ENCODE data around the gene RBMS1.

RBMS1 gene

DNA sequence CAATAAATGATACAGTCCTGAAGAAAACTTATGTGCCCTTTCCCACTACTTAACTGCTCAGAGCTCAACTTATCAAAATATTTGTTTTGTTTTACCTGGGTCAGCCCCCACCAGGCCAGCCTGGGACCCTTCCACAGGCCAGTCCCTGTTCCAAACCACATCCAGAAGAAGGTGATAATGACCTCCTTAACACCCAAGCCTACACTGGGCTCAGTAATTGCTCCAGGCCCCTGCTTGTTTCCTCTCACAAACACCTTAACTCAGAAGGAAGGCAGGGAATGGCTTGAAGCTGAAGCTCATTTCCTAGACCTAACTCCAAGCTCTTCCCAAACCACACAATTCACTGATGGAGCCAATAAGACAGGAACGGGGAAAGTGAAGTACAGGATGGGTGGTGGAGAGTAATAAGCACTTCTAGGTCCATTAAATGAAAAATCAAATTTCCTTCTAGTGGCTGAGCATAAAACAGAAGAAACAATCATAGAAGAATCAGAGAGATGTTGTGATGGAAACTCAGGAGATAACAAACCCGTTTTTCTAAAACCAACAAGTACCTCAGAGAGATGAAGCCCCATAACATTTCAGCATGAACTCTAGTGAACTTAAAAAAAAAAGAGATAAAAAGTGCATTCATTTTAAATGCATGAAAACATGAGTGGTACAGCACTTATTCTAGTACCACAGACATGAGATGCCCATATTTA, 160.1 kb downstream of the RBMS1 start:
- no peak for DNase-seq (ENCODE audit: low read depth in 2 of 2)

DNA sequence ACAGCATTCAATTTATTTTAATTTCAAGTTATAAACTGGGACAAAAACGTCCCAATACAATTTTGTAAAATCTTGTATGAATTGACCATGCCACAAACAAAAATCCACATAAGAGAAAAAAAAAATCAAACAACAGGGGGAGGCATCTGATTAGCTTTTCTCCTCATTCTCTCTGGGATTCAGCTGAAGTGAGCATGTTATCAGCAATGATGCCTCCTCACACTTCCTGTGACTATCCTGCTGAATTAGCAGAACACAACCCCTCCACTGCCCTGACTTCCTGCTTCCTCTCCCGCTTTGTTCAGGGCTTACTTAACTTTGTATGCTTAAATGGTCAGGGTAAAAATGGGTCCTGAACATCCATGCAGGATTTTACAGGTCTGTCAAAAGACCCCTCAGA, 161.3 kb downstream of the RBMS1 start:
- DNase-seq (ENCODE audit: low read depth in 2 of 2), result no peak

DNA sequence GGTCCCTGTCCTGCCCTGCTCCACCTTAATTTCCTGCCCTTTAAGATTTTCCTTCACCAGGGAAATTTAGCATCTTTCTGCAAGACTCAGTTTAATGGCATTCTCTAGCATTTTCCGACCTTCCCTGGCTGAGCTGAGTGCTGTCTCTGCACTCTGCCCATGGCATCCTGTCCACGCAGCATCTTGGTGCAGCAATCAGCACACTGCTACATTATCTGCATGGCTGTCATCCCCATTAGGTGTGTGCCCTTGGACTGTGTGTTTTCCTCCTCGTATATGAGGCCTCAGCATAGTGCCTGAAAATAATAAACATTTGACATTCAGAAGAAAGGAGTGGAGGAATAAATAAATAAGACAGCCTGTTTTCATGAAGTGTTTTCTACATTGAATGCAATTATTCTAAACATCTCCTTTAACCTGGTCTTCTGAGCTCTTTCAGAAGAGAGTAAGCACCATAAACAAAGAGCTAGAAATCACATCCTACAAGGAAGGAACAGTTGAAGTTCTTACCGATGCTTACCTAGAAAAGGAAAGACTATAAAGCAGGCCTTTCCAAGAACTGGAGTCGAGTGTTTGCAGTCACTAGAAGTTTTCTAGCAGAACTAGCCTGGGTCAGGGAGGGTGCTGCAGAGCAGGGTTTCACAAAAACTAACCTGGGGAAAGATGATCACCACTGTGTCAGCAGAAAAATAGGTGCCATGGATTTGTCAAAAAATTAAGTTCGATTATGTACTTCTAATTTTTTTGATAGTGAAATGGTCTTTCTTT, 162.2 kb downstream of the RBMS1 start:
- no peak for DNase-seq (ENCODE audit: low read depth in 2 of 2)

DNA sequence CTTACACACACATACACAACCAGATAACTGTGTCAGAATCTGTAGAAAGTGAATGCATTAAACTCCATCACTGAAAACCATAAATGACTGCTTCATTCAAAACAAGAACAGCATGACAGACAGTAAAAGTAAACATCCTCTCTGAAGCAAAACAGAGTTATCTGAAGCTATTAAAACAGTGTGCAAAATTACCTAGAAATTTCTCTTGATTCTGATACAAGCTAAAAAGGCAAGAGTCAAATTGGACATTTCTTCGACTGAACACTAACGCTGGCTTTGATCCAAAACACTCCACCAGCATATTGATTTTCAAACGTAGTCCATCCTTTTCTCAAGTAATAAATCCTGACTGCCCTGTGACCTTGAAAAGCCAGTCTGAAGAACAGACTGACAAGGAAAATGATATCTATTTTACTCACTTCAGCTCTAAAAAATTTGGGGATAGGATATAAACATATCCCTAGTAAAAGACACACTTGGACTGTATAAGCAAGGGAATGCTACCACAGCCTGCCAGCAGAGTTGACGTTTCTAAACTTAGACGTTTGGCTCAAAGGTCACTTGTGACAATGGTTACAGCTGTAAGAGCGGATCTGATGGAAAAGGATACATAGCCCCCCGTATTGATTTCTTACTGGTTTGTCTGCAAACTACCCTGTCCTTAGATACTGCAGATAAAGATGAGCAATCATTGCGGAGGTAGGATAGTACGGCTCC, 164.6 kb downstream of the RBMS1 start:
- DNase-seq (ENCODE audit: low read depth in 2 of 2), result no peak

DNA sequence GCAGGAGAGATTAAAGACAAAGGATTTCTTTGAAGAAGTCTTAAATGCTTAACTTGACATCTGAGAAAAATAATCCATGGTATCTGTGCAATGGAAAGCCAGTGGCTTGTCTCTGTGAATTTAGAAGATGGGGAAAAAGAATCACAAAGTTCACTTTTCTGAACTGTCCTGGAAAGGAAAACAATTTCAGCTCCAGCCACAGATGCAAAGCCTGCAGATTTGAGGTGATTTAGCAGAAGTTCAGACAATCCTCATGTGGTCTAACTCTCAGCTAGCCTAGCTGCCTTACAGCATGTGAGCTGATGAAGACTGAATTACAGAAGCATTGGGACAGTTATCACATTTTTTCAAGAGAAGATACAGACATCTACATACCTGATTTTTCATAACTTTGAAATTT, 166.8 kb downstream of the RBMS1 start:
- no peak for DNase-seq (ENCODE audit: low read depth in 2 of 2)

DNA sequence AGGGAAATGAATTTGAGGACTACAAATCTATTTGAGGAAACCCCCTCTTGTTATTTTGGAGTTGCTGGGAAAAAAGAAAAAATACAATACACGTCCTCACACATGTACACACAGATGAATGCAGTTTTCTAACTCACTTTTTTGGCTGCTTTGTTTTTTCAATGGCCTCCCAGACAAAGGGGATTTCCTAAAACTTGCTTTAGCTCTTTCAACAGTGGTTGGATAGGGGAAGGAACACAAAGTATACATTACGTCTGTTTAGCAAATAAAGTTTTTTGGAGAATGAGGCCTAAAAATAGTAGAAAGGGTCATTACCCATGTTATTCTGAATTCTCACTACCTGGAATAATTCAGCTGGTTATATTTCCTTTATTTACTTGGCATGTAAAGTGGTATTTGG, 168.2 kb downstream of the RBMS1 start:
- DNase-seq (ENCODE audit: low read depth in 2 of 2), result no peak

DNA sequence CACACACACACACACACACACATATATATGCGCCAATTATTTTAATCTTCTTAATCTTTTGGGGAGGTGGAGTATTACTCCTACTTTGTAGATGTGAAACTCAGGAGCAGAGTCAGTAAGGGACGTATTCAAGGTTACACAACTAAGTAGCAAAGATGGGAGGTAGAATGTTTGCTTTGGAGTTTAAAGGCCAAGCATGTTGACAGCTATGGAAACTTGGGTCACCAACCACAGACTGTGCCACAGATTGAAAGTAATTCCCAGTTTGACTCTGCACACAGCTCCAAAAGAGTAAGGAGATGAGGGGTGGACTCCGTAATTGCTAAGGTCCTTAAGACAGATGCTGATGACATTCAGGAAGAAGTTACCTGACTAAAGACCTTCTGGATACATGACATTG, 168.7 kb downstream of the RBMS1 start:
- DNase-seq (ENCODE audit: low read depth in 2 of 2), result no peak

DNA sequence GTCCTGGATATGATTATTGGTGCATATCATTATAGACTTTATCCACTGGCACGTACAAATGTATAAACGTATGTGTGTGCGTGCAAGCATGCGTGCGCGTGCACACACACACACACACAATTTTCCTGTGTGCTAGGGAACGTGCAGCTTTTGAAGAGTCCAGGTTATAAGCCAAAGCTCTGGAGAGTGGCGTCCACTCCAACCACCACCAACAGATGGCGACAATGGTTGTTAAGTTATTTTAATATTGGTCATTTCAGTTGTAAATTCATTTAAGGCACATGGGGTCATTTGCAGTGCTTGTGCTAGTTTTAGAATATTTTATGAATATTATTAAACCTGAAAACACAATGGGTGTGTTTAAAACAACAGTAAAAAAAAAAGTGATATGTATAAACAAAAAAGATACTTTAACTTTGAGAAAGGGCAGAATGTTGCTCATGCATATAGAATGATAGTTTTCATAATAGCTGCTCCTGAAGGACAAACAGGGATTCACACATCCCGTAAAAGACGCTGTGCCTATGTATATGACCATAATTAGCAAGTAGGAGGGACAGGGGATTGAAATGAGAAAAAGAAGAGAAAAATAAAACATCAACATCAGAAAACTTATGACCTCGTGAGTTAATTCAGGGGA, 169.3 kb downstream of the RBMS1 start:
- peak; percentile 28 for DNase-seq (ENCODE audit: low read depth in 2 of 2)

DNA sequence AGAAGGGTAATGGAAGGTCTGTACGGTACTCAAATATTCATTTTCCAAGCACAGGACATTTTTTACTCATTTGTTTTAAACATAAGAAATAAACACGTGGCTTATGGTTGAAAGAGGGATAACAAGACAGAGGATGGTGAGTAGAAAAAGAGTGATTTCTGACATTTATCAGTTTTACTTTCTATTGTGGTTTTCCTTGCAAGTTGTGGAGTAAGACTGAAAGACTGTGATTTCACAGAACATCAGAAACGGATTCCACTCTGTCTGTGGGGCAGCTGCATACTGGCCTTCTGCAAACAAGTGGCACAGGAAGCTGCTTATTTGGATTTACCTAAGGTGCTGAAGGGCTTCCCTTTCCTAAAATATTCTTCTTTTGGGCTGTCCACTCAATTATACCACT, 171.3 kb downstream of the RBMS1 start:
- no peak for DNase-seq (ENCODE audit: low read depth in 2 of 2)

DNA sequence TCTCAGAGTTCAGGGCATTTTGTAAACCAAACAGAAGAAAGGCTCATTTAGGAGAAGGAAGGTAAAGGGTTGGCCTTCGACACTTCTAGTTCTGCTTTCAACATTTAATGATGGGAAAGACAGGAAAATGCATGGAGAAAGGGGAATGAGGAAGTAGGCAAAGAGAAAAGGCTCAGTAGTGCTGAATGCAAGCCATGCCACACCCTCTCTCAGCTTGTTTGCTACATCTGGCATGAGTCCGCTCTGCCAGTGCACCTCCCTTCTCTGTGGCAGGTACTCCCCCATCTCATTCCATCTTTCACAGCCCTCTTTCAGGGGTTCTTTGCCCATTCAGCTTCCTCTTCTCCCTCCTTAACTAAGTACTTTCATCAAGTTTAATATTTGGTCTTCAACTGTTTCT, 172.6 kb downstream of the RBMS1 start:
- no peak for DNase-seq (ENCODE audit: low read depth in 2 of 2)

DNA sequence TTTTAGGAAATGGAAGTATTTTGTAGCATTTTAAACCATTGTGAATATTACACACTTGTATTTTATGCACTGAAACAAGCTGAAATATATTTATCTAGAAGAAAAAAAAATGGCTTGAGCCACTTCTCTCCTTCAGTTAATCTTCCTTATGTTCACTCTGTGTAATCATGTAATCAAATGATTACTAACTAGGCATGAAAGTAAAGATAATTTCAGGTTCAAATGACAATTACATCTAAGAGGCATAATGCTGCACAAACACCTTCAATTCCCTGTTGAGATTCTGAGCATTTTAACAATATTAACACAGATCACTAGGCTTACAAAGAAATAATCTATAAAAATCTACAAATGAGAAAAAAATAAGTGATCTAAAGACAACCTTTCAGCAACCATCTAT, 173.9 kb downstream of the RBMS1 start:
- no peak for DNase-seq (ENCODE audit: low read depth in 2 of 2)

DNA sequence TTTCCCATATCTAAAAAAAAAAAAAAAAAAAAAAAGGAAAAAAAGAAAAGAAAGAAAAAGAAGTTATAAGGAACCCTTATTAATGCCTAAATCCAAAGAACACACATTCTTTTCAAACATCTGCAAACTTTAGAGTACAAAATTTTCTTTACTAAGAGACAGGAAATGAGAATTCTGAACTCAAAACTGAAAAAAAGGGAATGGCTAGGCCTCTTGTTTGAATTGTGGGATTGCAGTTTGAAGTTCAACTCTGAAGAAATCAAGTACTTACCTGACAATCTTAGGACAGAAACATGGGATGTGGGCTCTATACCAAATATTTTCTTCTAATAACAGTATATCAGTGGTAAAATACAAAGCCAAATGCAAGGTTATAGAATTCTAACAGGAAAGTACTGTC, 175.4 kb downstream of the RBMS1 start:
- DNase-seq (ENCODE audit: low read depth in 2 of 2), result no peak

DNA sequence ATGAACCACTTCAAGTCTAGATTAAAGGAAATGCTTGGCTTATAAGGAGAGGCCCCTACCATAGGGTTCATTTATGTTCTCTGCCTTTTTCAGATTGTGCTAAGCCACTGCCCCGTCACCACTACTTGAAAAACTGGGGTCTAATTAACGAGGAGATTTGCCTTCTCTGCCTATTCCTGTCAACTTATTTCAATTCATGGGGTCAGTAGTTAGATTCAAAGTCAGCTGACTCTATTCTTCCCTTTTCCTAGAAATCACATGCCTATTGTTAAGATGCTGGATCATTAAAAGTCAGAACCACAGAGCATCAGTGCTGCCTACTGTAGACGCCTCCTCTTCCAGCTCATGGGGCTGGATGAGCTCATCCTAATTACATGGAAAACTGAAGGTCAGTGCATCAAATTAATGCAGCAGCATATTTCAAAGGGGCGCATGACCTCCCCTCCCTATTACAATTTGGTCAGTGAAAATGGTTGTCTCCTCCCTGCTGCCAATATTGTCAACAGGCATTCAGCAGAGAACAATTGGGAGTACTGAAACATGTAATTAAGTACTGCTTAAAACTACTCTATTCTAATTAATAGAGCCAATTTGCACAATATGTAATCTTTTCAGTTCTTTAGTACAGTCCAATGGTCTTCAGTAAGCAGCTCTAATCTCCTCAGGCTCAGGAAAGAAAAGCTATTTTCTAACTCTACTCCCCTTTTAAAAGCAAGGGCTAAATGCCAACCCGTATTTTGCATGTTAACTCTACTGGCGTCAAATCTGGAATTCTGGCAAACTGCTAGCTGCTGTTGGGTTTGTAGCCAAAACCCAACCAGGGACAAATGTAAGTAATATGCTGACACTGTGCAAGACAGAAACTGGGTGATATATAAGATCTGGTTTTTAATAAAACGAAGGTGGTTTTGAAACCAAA, 176.2 kb downstream of the RBMS1 start:
- DNase-seq (ENCODE audit: low read depth in 2 of 2), result no peak

DNA sequence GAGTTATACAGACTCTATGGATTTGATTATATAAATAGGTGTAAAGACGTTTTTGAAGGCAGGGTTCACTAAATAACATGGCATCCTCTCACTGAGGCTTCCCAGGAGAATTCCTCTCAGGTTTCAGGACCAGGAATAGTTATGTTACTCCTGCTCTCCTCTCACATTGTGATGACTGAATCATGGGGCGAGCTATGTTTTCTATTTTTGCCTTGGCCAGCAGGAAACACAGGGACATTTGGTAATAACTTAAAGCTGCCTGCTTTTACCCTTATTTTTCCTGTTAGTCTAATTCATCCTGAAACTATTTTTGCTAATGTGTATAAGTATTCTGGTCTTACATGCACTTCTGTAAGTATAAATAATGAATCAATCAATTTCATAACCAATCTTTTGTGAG, 178.3 kb downstream of the RBMS1 start:
- DNase-seq (ENCODE audit: low read depth in 2 of 2), result no peak

DNA sequence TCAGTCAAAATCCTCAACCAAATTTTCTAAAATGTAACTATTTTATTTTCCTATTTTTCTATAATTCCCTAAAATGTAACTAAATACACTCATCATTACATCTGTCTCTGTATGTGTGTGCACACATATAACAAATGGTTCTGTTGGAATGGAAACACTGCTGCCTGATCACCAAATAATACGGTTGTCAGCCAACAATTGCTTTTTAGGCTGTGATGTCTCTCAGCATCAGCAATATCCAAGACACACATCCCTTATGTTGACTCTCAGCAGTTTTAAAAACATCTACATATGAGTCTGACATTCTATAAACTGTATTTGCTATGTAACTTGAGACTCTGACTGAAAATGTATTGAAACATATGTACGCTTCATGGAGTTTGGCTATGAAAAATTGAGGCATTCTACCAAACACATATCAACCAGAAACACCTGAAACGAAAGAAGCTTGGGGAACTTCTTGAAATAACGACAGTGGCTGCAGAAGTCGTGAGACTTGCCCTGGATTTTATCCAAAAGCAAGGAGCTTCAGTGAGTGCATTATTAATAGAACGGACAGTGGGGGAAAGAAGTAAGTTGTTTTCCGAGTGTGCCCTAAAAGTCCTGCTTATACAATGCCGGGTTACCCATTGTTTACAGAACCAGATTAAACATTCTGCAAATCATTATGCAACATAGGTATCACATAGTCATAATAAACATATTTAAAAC, 183.3 kb downstream of the RBMS1 start:
- DNase-seq (ENCODE audit: low read depth in 2 of 2), result no peak

DNA sequence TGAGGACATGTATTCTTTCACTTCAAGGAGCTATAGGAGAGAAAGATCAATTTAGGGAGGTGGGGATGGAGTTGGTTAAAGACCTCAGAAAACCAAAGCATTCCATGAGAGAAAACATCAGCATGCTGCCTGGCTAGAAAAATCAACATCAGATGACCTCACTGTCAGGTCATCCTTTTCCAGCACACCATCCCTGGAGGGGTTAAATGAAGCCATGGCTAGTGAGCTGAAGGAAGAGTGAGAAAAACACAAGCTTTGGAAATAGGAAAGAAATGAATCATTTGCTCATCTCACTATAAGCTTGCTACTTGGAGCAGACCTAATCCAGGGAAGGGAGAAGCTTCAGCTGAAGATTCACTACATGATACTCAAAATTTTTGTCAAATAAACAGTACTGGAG, 184.0 kb downstream of the RBMS1 start:
- no peak for DNase-seq (ENCODE audit: low read depth in 2 of 2)

DNA sequence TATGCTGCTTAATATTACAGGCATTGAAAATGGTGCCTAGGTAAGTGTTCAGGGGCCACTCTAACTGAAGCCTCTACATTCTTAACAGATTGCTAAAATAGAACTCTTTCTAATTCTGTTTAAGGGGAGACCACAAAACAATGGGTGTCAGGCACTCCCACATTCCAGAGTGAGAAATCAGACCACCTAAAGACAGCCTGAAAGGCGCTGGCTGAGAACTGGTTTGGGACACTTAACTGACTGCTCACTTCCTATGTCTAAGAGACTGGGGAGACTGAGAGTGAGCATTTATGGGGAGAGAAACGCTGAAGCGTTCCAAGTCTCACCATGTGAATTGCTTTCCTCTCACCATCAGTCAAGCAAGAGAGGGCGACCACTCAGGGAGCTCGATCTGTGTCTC, 184.7 kb downstream of the RBMS1 start:
- no peak for DNase-seq (ENCODE audit: low read depth in 2 of 2)

DNA sequence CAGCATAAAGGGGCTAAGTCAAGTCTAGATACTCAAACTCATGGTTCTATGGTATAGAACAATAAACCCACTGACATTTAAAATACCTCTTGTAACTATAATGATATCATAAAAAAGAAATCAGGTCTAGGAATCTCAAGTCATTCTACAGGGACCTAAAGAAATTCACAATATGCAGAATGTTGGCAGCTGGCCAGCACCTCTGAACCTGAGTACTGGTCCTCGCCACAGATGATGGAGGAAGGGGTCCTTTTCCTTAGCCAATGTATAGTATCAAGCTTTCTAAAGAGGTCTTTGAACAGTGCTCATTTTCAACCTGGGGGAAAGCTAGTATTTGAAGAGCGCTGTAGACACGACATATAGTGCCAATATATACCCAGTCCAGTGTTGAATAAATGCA, 185.1 kb downstream of the RBMS1 start:
- DNase-seq (ENCODE audit: low read depth in 2 of 2), result no peak

DNA sequence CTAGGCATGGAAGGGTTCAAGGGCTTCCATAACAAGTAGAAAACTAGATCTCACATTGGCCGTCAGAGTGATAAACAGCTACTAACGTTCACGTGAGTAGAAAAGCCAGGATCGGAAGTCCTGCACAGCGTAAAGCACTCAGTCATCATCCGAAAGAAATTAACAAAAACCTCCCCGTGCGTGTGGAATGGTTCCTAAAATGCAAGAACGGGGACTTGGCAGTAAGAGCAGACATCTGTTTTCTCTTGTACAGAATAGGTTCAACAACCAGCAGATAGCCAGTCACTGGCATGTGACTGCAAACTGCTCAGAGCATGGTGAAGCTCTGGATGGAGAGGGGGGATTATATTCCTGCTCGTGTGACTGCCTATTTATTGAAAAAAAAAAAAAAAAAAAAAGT, 186.6 kb downstream of the RBMS1 start:
- no peak for DNase-seq (ENCODE audit: low read depth in 2 of 2)

DNA sequence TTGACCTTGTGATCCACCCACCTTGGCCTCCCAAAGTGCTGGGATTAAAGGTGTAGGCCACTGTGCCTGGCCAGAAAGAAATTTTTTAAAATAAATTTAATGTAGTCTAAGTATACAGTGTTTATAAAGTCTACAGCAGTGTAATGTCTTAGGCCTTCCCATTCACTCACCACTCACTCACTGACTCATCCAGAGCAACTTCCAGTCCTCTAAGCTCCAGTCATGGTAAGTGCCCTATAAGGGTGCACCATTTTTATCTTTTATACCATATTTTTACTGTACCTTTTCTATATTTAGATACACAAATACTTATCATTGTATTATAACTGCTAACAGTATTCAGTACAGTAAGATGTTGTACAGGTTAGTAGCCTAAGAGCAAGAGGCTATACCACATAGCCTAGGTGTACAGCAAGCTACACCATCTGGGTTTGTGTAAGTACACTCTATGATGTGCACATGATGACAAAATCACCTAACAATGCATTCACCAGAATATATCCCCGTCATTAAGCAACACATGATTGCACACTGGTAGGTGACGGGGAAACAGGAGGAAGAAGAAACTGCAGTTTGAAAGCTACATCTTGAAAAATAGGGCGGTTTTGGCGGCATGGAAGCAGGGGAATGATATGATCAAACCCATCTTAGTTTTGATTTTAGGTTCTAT, 188.4 kb downstream of the RBMS1 start:
- DNase-seq (ENCODE audit: low read depth in 2 of 2), result no peak
